ENCODE data around the gene CDC37L1.

CDC37L1 gene

GRCh38 chr9:4689021-4689420 is 9.7 kb downstream of the CDC37L1 start:
- Histone ChIP-seq H3K4me2 (ENCODE audit: low read length) (no peak overlapping the region), H3K79me2 (ENCODE audit: insufficient read depth, low read length) (0 out of 2 replicates have a peak, but pooled peaks cover 3% of the 10 kb centered on the region), H3K9me3 (ENCODE audit: low read length) (no peaks in the 10 kb centered on the region), H3K9ac (ENCODE audit: low read length) (no peak overlapping the region), H3K27me3 (ENCODE audit: insufficient read depth, low read length) (no peaks in the 10 kb centered on the region), H3F3A (ENCODE audit: insufficient read depth, low read length) (0 out of 2 replicates have a peak, but pooled peaks cover 3% of the 10 kb centered on the region), H3K9me2 (ENCODE audit: low read depth, low read length) (no peaks in the 10 kb centered on the region), H2AFZ (ENCODE audit: low read length) (no peak overlapping the region), H3K4me3 (ENCODE audit: low read depth, low read length, poor library complexity, severe bottlenecking) (no peak overlapping the region), H3K36me3 (ENCODE audit: insufficient read depth, low read length) (peaks cover 62% of the 10 kb centered on the region), H4K20me1 (ENCODE audit: insufficient read depth, low read length) (no peaks in the 10 kb centered on the region), H3K27ac (ENCODE audit: low read depth, low read length, poor library complexity, severe bottlenecking) (no peak overlapping the region), H3K4me1 (ENCODE audit: insufficient read depth, low read length, severe bottlenecking) (no peaks in the 10 kb centered on the region)
- TF ChIP-seq EZH2 (IDR thresholded peaks at IDR 0.05; ENCODE audit: borderline replicate concordance, low read length) (no peak), CTCF (IDR thresholded peaks at IDR 0.05; ENCODE audit: low read length) (no peak)

GRCh38 chr9:4689687-4690104 is 10.3 kb downstream of the CDC37L1 start:
- no peak overlapping the region for H3K4me2 ChIP-seq (ENCODE audit: low read length)
- H3K79me2 ChIP-seq (ENCODE audit: insufficient read depth, low read length): 0 out of 2 replicates have a peak, but pooled peaks cover 3% of the 10 kb centered on the region
- H3K9ac ChIP-seq (ENCODE audit: low read length): no peak overlapping the region

GRCh38 chr9:4690144-4690543 is 10.8 kb downstream of the CDC37L1 start:
- Histone ChIP-seq H3K4me3 (ENCODE audit: low read depth, low read length, poor library complexity, severe bottlenecking) (no peak overlapping the region), H3K27me3 (ENCODE audit: insufficient read depth, low read length) (no peaks in the 10 kb centered on the region), H3K9me3 (ENCODE audit: low read length) (no peaks in the 10 kb centered on the region), H3F3A (ENCODE audit: insufficient read depth, low read length) (0 out of 2 replicates have a peak, but pooled peaks cover 3% of the 10 kb centered on the region), H3K27ac (ENCODE audit: low read depth, low read length, poor library complexity, severe bottlenecking) (no peak overlapping the region), H4K20me1 (ENCODE audit: insufficient read depth, low read length) (no peaks in the 10 kb centered on the region), H3K36me3 (ENCODE audit: insufficient read depth, low read length) (peaks cover 67% of the 10 kb centered on the region), H3K9ac (ENCODE audit: low read length) (no peak overlapping the region), H3K4me1 (ENCODE audit: insufficient read depth, low read length, severe bottlenecking) (no peaks in the 10 kb centered on the region), H3K4me2 (ENCODE audit: low read length) (no peak overlapping the region), H3K79me2 (ENCODE audit: insufficient read depth, low read length) (0 out of 2 replicates have a peak, but pooled peaks cover 3% of the 10 kb centered on the region), H3K9me2 (ENCODE audit: low read depth, low read length) (no peaks in the 10 kb centered on the region), H2AFZ (ENCODE audit: low read length) (no peak overlapping the region)
- TF ChIP-seq EZH2 (IDR thresholded peaks at IDR 0.05; ENCODE audit: borderline replicate concordance, low read length): no peak
- no peak for TF ChIP-seq CTCF (IDR thresholded peaks at IDR 0.05; ENCODE audit: low read length)

More at GRCh38 chr9:4689687-4690104, 10.3 kb downstream of the CDC37L1 start:
- Histone ChIP-seq H3F3A (ENCODE audit: insufficient read depth, low read length) (0 out of 2 replicates have a peak, but pooled peaks cover 3% of the 10 kb centered on the region), H2AFZ (ENCODE audit: low read length) (no peak overlapping the region), H3K27ac (ENCODE audit: low read depth, low read length, poor library complexity, severe bottlenecking) (no peak overlapping the region), H3K4me1 (ENCODE audit: insufficient read depth, low read length, severe bottlenecking) (no peaks in the 10 kb centered on the region), H4K20me1 (ENCODE audit: insufficient read depth, low read length) (no peaks in the 10 kb centered on the region), H3K9me3 (ENCODE audit: low read length) (no peaks in the 10 kb centered on the region), H3K4me3 (ENCODE audit: low read depth, low read length, poor library complexity, severe bottlenecking) (no peak overlapping the region), H3K9me2 (ENCODE audit: low read depth, low read length) (no peaks in the 10 kb centered on the region), H3K27me3 (ENCODE audit: insufficient read depth, low read length) (no peaks in the 10 kb centered on the region), H3K36me3 (ENCODE audit: insufficient read depth, low read length) (peaks cover 67% of the 10 kb centered on the region)
- TF ChIP-seq EZH2 (IDR thresholded peaks at IDR 0.05; ENCODE audit: borderline replicate concordance, low read length) (no peak), CTCF (IDR thresholded peaks at IDR 0.05; ENCODE audit: low read length) (no peak)
